GM19463 (cell line): Measurements from ENCODE around the gene OBSCN.
"Not testable (repeated sequence)": the region's sequence is repeated elsewhere in the genome, so short reads cannot be mapped to it uniquely, and the experiment has no call there.

ENCODE experiments used
- ATAC-seq: cut with Tn5 transposase; IDR thresholded peaks from one replicate; pipeline ENCODE4 v1.9.1; 2021; ENCODE audit warnings: mild to moderate bottlenecking, moderate library complexity; ENCODE audit not compliant: unreplicated experiment

Gene OBSCN

GRCh38 chr1:228171221-228171891 is 36.5 kb upstream of the OBSCN start:
- ATAC-seq: no peak

- ATAC-seq: no peak
Observed at GRCh38 chr1:228172591-228173527, 35.0 kb upstream of the OBSCN start.

GRCh38 chr1:228173528-228174481 is 34.0 kb upstream of the OBSCN start:
- not testable (repeated sequence) for ATAC-seq

GRCh38 chr1:228174482-228175315 is 33.1 kb upstream of the OBSCN start:
- ATAC-seq: no peak

- no peak for ATAC-seq
Observed at GRCh38 chr1:228175316-228176023, 32.4 kb upstream of the OBSCN start.

- no peak for ATAC-seq
Observed at GRCh38 chr1:228176024-228176395, 31.8 kb upstream of the OBSCN start.

GRCh38 chr1:228176461-228177182 is 31.2 kb upstream of the OBSCN start:
- no peak for ATAC-seq

GRCh38 chr1:228177183-228177475 is 30.7 kb upstream of the OBSCN start:
- ATAC-seq: no peak

GRCh38 chr1:228177721-228178710 is 29.8 kb upstream of the OBSCN start:
- ATAC-seq: no peak

GRCh38 chr1:228178737-228179684 is 28.8 kb upstream of the OBSCN start:
- ATAC-seq: no peak

GRCh38 chr1:228180271-228180958 is 27.4 kb upstream of the OBSCN start:
- no peak for ATAC-seq

GRCh38 chr1:228180959-228181644 is 26.7 kb upstream of the OBSCN start:
- ATAC-seq: no peak

GRCh38 chr1:228181645-228182034 is 26.2 kb upstream of the OBSCN start:
- no peak for ATAC-seq

- no peak for ATAC-seq
Observed at GRCh38 chr1:228182296-228183030, 25.4 kb upstream of the OBSCN start.

- no peak for ATAC-seq
Observed at GRCh38 chr1:228184152-228184551, 23.7 kb upstream of the OBSCN start.
